NT2/D1 (cell line): ENCODE data around the gene PNPO.

Experiments
- SUZ12 ChIP-seq: IDR thresholded peaks from 2 replicates; pipeline ENCODE4 v1.6.1; 2011; ENCODE audit not compliant: insufficient read length, insufficient read depth; ENCODE audit errors: extremely low read depth
- YY1 ChIP-seq: IDR thresholded peaks from 2 replicates; pipeline ENCODE4 v1.6.1; 2011; ENCODE audit not compliant: insufficient read length, insufficient read depth
- ZNF274 ChIP-seq: IDR thresholded peaks from 2 replicates; pipeline ENCODE4 v1.6.1; 2011; ENCODE audit warnings: mild to moderate bottlenecking, low read depth, low read length

DNA sequence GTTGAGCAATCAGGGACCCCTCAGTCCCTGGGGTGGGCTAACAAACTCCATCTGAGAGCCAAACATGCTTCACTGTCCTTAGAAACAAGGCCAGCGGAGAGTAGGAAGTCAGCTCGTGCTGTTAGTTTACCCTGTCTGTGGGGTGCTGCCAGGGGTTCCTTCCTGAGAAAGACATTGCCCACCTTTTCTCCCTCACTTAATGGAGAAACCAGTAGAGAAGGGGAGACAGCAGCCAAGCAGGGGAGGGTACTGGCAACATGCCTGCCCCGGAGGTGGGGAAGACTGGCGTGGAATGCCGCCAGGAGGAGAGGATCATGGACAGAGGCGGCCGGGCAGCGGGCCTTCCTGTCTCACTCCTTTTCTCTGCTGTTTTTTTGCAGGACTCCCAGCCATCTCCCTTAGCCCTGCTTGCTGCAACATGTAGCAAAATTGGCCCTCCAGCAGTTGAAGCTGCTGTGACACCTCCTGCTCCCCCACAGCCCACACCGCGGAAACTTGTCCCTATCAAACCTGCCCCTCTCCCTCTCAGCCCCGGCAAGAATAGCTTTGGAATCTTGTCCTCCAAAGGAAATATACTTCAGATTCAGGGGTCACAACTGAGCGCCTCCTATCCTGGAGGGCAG lies 25.5 kb upstream of the PNPO start:
- TF ChIP-seq YY1 (no peak), ZNF274 (no peak), SUZ12 (no peak)
